Right atrium auricular region (tissue), 2 donors: ENCODE data around the gene CEP76. TPM values are rescaled to one million over a fixed set of nuclear protein-coding genes. Genes with fewer than 3 reads are reported as not detected.

ENCODE experiments used
- DNase-seq: peaks from one replicate; pipeline ENCODE4 v3.0.0-alpha.2; 2019; ENCODE audit warnings: low spot score
- H3K27ac ChIP-seq, 2 donors: fragments of 200-600 bp; sonication (generic); 1 replicate in 1 of 2; 2 replicates in 1 of 2; pipeline ENCODE4 v1.5.1; 2016 to 2019
- H3K27me3 ChIP-seq, 2 donors: fragments of 200-600 bp; sonication (generic); one replicate each; pipeline versions ENCODE4 v1.5.1 to v1.6.0; 2017 to 2019
- H3K36me3 ChIP-seq: fragments of 200-600 bp; sonication (generic); one replicate; pipeline ENCODE4 v1.5.1; 2016
- H3K4me1 ChIP-seq, 2 donors: fragments of 200-600 bp; sonication (generic); one replicate each; pipeline versions ENCODE4 v1.5.1 to v1.6.0; 2017 to 2019
- H3K4me3 ChIP-seq, 2 donors: fragments of 200-600 bp; sonication (generic); 1 replicate in 1 of 2; 2 replicates in 1 of 2; pipeline ENCODE4 v1.5.1; 2017 to 2019; ENCODE audit warnings: mild to moderate bottlenecking in 1 of 2, moderate library complexity in 1 of 2
- H3K9me3 ChIP-seq, 2 donors: fragments of 200-600 bp; sonication (generic); one replicate each; pipeline ENCODE4 v1.5.1; 2019
- CTCF ChIP-seq, 2 donors: fragments of 200-600 bp; sonication (generic); IDR thresholded peaks; one replicate each; pipeline ENCODE4 v1.5.1; 2019; ENCODE audit warnings: antibody characterized with exemption in 2 of 2
- total RNA-seq, 2 donors: library from RNA; depleted of rRNA; stranded (reverse); fragments of >200 nt; gene quantifications; one replicate each; pipeline ENCODE4 v1.1.0, GENCODE V29; 2016

Gene CEP76
- total RNA-seq, 2 donors from 2014 or later = 3.1 to 4.4 TPM

GRCh38 chr18:12639990-12640880 is 62.3 kb downstream of the CEP76 start:
- H3K36me3 ChIP-seq = no peaks in the 10 kb centered on the region
- H3K4me1 ChIP-seq = peaks cover 0 to 31% of the 10 kb centered on the region in 2 donors
- no peak for DNase-seq
- H3K9me3 ChIP-seq = no peaks in the 10 kb centered on the region
- no peaks in the 10 kb centered on the region for H3K27me3 ChIP-seq
- TF ChIP-seq CTCF (IDR thresholded peaks at IDR 0.05) = no peak
- no peak overlapping the region for H3K4me3 ChIP-seq
- H3K27ac ChIP-seq = peak overlapping the region; percentile 74 to 89

GRCh38 chr18:12638644-12639124 is 63.8 kb downstream of the CEP76 start:
- Histone ChIP-seq H3K9me3 (no peaks in the 10 kb centered on the region), H3K4me1 (peaks cover 0 to 21% of the 10 kb centered on the region in 2 donors)
- TF ChIP-seq CTCF (IDR thresholded peaks at IDR 0.05) = no peak

GRCh38 chr18:12637901-12638643 is 64.5 kb downstream of the CEP76 start:
- no peak overlapping the region for H3K27ac ChIP-seq
- no peaks in the 10 kb centered on the region for H3K27me3 ChIP-seq
- H3K4me3 ChIP-seq = no peak overlapping the region
- no peak for TF ChIP-seq CTCF (IDR thresholded peaks at IDR 0.05)
- H3K4me1 ChIP-seq = peaks cover 0 to 21% of the 10 kb centered on the region in 2 donors
- no peaks in the 10 kb centered on the region for H3K9me3 ChIP-seq
- no peaks in the 10 kb centered on the region for H3K36me3 ChIP-seq
- DNase-seq = no peak

More at GRCh38 chr18:12638644-12639124, 63.8 kb downstream of the CEP76 start:
- no peaks in the 10 kb centered on the region for H3K36me3 ChIP-seq
- no peak overlapping the region for H3K4me3 ChIP-seq
- no peak for DNase-seq
- no peaks in the 10 kb centered on the region for H3K27me3 ChIP-seq
- no peak overlapping the region for H3K27ac ChIP-seq

GRCh38 chr18:12637393-12637792 is 65.1 kb downstream of the CEP76 start:
- DNase-seq = no peak
- H3K4me3 ChIP-seq = no peak overlapping the region
- H3K27me3 ChIP-seq = no peaks in the 10 kb centered on the region
- H3K4me1 ChIP-seq = peaks cover 0 to 19% of the 10 kb centered on the region in 2 donors
- no peak for TF ChIP-seq CTCF (IDR thresholded peaks at IDR 0.05)
- H3K9me3 ChIP-seq = no peaks in the 10 kb centered on the region
- H3K36me3 ChIP-seq = no peaks in the 10 kb centered on the region
- no peak overlapping the region for H3K27ac ChIP-seq

GRCh38 chr18:12631831-12632477 is 70.6 kb downstream of the CEP76 start:
- Histone ChIP-seq H3K4me3 (no peak overlapping the region), H3K4me1 (no peaks in the 10 kb centered on the region), H3K9me3 (no peaks in the 10 kb centered on the region), H3K27me3 (no peaks in the 10 kb centered on the region), H3K36me3 (no peaks in the 10 kb centered on the region), H3K27ac (no peak overlapping the region)
- TF ChIP-seq CTCF (IDR thresholded peaks at IDR 0.05) = no peak
- no peak for DNase-seq
